ENCODE data around the gene PDHX. TPM values are rescaled to one million over a fixed set of nuclear protein-coding genes. Genes with fewer than 3 reads are reported as not detected.
A peak's percentile ranks its signal among the peaks of the same experiment; 100 is the strongest.

The PDHX gene
- total RNA-seq, 2 experiments from 2014 or later = 28.0 to 29.7 TPM

GRCh38 chr11:34916843-34917770, 689 bp downstream of the PDHX start:
- no peaks in the 10 kb centered on the region for H3K9me3 Mint-ChIP-seq
- peak overlapping the region; percentile 76 for H3K27ac Mint-ChIP-seq
- H3K27me3 Mint-ChIP-seq = no peaks in the 10 kb centered on the region
- peak overlapping the region; percentile 81 for H3K4me3 Mint-ChIP-seq
- DNase-seq = no peak
- H3K4me1 Mint-ChIP-seq = peaks cover 33% of the 10 kb centered on the region
- ChIA-PET POLR2A (interaction anchor here (0.9 to 2.3 kb wide), 7 partner anchors 9 to 483 kb away, joined by 3 to 13 read pairs (median 4); partner anchors contain the start of gene CD44), CTCF (interaction anchor here (0.8 to 1.1 kb wide), 2 partner anchors 69 to 475 kb away, joined by 4 read pairs; no protein-coding TSS in a partner anchor)
- peaks cover 18% of the 10 kb centered on the region for H3K36me3 Mint-ChIP-seq (ENCODE audit: low read depth)

DNA sequence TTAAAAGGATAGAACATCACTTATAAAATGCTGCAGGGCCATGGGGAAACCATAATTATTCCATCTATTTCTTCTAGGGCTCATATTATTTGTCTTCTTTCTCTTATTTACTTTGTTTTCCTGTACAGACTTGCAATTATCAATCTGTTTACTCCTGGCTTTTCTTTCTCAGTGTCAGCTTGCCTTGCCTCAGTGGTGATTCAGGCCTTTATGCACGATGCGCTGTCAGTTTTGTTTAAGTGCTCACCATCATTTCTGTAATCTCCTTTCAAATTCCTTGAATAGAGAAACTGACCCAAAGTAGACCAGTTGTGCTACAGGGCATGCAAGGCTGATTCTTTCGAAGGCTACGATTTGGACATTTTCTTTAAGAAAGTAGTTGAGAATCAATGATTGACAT, 4.7 kb downstream of the PDHX start:
- Mint-ChIP-seq H3K9me3 (no peaks in the 10 kb centered on the region), H3K36me3 (ENCODE audit: low read depth) (peaks cover 2% of the 10 kb centered on the region), H3K4me1 (peaks cover 24% of the 10 kb centered on the region), H3K27me3 (no peaks in the 10 kb centered on the region), H3K27ac (no peak overlapping the region), H3K4me3 (no peak overlapping the region)
- no peak for DNase-seq
- CTCF ChIA-PET = interaction anchor here (3.4 kb wide), 1 partner anchor 471 kb away, joined by 17 read pairs; no protein-coding TSS in a partner anchor
- POLR2A ChIA-PET = no interaction called here

DNA sequence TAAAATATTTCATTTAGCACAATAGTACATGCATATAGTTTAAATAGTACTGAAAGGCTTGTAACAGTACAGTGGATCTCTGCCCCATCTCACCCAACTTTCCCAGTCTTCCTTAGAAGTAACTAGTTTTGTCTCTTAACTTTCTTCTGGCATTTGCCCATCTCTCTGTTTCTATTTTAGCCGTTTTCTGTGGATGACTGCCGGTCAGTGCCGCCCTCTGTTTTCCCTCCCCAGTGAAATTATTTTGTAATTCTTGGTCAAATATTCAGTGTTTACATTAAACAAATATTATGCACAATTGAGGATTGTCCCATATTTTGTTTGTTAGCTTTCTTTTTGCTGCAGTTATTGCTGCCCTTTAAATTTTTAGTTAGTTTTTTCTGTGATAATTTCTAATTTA, 8.3 kb downstream of the PDHX start:
- Mint-ChIP-seq H3K9me3 (no peaks in the 10 kb centered on the region), H3K36me3 (ENCODE audit: low read depth) (peaks cover 4% of the 10 kb centered on the region), H3K27ac (no peak overlapping the region), H3K4me1 (peaks cover 9% of the 10 kb centered on the region), H3K4me3 (no peak overlapping the region), H3K27me3 (no peaks in the 10 kb centered on the region)
- POLR2A ChIA-PET = interaction anchor here (2.7 kb wide), 1 partner anchor 8 kb away, joined by 13 read pairs; the partner anchor contains the start of genes APIP and PDHX
- CTCF ChIA-PET = interaction anchor here (0.7 to 1.6 kb wide), 9 partner anchors 9 to 467 kb away, joined by 3 to 24 read pairs (median 4); partner anchors contain the start of genes APIP and PDHX
- no peak for DNase-seq

DNA sequence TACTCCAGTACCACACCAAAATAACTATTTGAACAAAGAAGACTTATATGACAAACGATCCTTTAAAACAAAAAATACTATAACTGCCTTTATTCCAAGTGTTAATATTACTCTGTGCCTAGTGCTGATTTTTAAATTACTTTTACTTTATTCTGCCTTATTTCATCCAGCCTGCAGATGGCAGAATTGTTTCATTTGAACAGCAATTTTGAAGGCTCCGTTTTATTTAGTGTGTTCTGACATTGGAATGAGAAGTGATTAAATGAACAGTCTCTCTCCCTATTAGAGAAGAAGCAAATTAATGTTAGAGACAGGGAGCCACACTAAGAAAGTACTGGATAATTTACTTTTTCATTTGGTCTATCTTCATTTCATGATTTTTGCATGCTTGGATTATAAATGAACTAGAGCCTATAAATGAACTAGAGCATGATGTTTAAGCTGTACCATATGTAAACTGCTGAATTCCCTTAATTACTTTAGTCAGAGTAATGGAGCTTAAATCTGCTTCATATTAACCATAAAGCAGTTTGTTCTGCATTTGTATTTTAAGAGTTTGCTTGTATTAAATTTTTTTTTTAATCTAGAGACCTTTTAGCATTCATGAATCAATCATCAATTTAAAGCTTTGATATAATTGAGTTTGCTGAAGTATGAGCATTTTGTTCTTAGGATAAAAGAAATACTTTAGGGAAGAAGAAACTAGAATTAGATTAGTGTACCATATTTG, 9.8 kb downstream of the PDHX start:
- CTCF ChIA-PET = interaction anchor here (0.7 to 3.9 kb wide), 18 partner anchors 9 to 559 kb away, joined by 3 to 42 read pairs (median 4); no protein-coding TSS in a partner anchor
- H3K4me1 Mint-ChIP-seq = peaks cover 13% of the 10 kb centered on the region
- no peak overlapping the region for H3K4me3 Mint-ChIP-seq
- H3K27me3 Mint-ChIP-seq = no peaks in the 10 kb centered on the region
- H3K36me3 Mint-ChIP-seq (ENCODE audit: low read depth) = peaks cover 5% of the 10 kb centered on the region
- no peak for DNase-seq
- no peaks in the 10 kb centered on the region for H3K9me3 Mint-ChIP-seq
- POLR2A ChIA-PET = interaction anchor here (2.7 kb wide), 1 partner anchor 10 kb away, joined by 13 read pairs; the partner anchor contains the start of genes APIP and PDHX
- H3K27ac Mint-ChIP-seq = no peak overlapping the region

DNA sequence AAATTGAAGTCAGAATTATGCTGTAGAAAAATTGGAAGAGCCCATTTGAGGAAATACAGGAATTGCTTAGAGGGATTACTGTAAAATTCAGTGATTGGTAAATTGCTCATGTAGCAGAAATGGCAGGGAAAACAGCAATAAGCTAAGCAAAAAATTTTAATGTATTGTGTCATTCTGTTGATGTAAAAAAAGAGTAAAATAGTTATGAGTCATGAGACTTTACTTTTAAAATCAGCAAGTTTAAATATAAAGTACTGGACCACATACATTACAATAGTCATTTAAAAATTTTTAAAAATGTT, 10.4 kb downstream of the PDHX start:
- no peak for DNase-seq
- peaks cover 7% of the 10 kb centered on the region for H3K36me3 Mint-ChIP-seq (ENCODE audit: low read depth)
- H3K4me1 Mint-ChIP-seq = peaks cover 13% of the 10 kb centered on the region
- POLR2A ChIA-PET = interaction anchor here (2.7 kb wide), 1 partner anchor 10 kb away, joined by 13 read pairs; the partner anchor contains the start of genes APIP and PDHX
- H3K27ac Mint-ChIP-seq = no peak overlapping the region
- CTCF ChIA-PET = interaction anchor here (0.7 to 3.9 kb wide), 17 partner anchors 8 to 559 kb away, joined by 3 to 42 read pairs (median 4); no protein-coding TSS in a partner anchor
- no peak overlapping the region for H3K4me3 Mint-ChIP-seq
- no peaks in the 10 kb centered on the region for H3K27me3 Mint-ChIP-seq
- no peaks in the 10 kb centered on the region for H3K9me3 Mint-ChIP-seq

- no peaks in the 10 kb centered on the region for H3K27me3 Mint-ChIP-seq
- DNase-seq = no peak
- H3K36me3 Mint-ChIP-seq (ENCODE audit: low read depth) = peaks cover 15% of the 10 kb centered on the region
- no peak overlapping the region for H3K4me3 Mint-ChIP-seq
- ChIA-PET CTCF (interaction anchor here (0.7 to 3.9 kb wide), 9 partner anchors 14 to 477 kb away, joined by 3 to 42 read pairs (median 3); no protein-coding TSS in a partner anchor), POLR2A (interaction anchor here (1.1 kb wide), 1 partner anchor 12 kb away, joined by 3 read pairs; the partner anchor contains the start of genes APIP and PDHX)
- H3K4me1 Mint-ChIP-seq = peaks cover 13% of the 10 kb centered on the region
- H3K9me3 Mint-ChIP-seq = no peaks in the 10 kb centered on the region
- no peak overlapping the region for H3K27ac Mint-ChIP-seq
These were observed 12.0 kb downstream of the PDHX start for GRCh38 chr11:34928268-34928959.

DNA sequence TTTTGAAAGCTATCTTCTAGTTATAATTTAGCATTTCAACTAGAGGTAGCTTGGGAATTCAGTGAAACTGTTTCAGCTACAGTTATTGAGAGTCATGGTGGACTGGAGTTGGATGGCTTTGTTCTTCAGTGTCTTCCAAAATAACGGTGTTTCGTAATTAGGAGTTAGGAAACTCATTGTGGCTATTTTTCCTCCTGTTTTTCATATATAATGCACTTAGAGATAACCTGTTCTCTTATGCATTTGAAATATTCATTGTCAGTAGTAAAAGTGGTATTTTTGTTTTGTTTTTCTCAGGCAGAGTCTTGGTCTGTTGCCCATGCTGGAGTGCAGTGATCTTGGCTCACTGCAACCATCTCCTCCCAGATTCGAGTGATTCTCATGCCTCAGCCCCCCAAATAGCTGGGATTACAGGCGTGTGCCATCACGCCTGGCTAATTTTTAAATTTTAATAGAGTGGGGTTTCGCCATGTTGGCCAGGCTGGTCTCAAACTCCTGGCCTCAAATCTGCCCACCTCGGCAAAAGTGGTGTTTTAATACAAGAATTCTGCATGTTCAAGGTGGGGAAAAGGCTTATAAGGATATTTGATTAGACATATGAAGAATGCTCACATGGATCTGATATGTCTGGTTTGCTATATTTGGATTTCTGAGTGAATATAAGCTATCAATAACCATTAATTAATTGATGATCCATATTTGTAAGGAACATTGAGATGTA, 12.7 kb downstream of the PDHX start:
- no peak overlapping the region for H3K27ac Mint-ChIP-seq
- H3K27me3 Mint-ChIP-seq = no peaks in the 10 kb centered on the region
- no peak overlapping the region for H3K4me3 Mint-ChIP-seq
- H3K36me3 Mint-ChIP-seq (ENCODE audit: low read depth) = peaks cover 18% of the 10 kb centered on the region
- DNase-seq = no peak
- H3K4me1 Mint-ChIP-seq = peaks cover 13% of the 10 kb centered on the region
- ChIA-PET POLR2A (interaction anchor here (1.0 to 1.1 kb wide), 2 partner anchors 11 to 13 kb away, joined by 3 read pairs; partner anchors contain the start of genes APIP and PDHX), CTCF (interaction anchor here (0.7 to 3.9 kb wide), 9 partner anchors 13 to 476 kb away, joined by 3 to 42 read pairs (median 3); no protein-coding TSS in a partner anchor)
- H3K9me3 Mint-ChIP-seq = no peaks in the 10 kb centered on the region

DNA sequence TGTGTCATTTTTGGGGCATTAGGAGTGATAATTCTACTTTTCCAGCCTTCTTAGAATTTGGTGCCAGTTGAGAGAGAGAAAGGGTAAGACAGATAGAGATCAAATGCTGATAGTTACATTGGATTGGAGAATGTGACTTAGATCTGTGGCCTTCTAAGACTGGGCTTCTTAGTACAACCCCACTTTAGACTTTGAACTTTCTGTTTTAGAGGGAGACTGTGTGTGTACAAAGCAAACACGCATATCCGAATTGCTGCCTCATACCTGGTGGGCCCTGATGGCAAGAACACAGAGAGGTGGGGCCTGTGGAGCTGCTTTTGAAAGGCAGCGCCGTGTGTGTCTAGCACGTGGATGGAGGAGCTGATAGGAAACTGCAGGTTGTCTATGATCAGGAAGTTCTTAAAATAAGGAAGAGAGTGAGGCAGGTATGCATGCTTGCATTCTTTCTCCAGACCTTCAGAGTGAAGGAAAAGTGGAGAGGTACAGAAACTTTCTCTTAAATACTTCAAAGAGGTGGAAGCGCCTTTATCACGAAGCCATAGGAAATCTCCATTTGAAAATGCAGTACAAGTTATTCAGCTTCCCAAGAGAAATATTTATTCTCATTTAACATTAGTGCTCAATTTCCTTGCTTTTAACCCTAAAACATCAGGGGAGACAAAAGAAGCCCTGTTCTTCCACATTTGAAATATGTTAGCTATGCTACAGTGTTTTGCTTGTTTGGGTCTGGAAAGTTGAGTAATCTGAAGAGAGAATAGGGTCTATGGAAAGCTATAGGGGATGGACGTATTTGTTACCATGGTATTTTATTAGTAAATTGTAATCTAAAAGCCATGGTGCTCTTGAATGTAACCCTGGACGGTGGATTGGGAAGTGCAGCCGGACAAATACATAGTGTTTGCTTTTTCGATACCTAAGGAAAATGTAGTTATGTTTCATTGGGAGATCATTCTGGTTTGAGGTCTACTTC, 13.7 kb downstream of the PDHX start:
- H3K4me3 Mint-ChIP-seq = no peak overlapping the region
- H3K4me1 Mint-ChIP-seq = peaks cover 13% of the 10 kb centered on the region
- POLR2A ChIA-PET = interaction anchor here (1.0 to 1.1 kb wide), 2 partner anchors 12 to 14 kb away, joined by 3 read pairs; partner anchors contain the start of genes APIP and PDHX
- DNase-seq = no peak
- peaks cover 20% of the 10 kb centered on the region for H3K36me3 Mint-ChIP-seq (ENCODE audit: low read depth)
- H3K27ac Mint-ChIP-seq = no peak overlapping the region
- CTCF ChIA-PET = interaction anchor here (1.0 to 3.9 kb wide), 4 partner anchors 54 to 462 kb away, joined by 3 to 42 read pairs (median 4); no protein-coding TSS in a partner anchor
- no peaks in the 10 kb centered on the region for H3K27me3 Mint-ChIP-seq
- H3K9me3 Mint-ChIP-seq = no peaks in the 10 kb centered on the region

DNA sequence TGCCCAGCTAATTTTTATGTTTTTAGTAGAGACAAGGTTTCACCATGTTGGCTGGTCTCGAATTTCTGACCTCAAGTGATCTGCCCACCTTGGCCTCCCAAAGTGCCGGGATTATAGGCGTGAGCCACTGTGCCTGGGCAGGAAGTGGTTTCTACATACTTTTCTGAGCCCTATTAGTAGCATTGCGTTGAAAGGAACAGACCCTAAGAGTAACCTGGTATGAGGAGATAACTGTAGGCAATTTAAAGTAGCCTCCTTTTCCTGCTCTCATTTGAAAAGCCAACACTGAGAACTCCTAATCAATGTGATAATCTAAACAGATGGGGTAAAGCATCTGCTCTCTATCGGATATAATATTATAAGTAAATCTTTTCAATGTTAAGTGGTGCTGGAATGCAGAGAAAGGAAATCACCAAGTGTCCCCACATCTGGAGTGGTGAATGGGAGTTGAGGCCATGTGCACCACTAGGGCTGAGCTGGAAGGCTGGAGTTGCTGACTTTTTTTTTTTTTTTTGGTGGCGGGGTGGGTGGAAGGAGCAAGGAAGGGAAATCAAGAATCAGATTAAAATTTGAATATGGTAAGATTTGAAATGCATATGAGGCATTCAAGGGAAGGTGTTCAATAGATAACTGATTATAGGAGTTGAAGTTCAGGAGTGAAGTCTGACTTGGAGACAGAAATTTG, 20.7 kb downstream of the PDHX start:
- Mint-ChIP-seq H3K4me1 (peaks cover 19% of the 10 kb centered on the region), H3K9me3 (no peaks in the 10 kb centered on the region), H3K27ac (no peak overlapping the region), H3K36me3 (ENCODE audit: low read depth) (peaks cover 23% of the 10 kb centered on the region), H3K4me3 (no peak overlapping the region), H3K27me3 (no peaks in the 10 kb centered on the region)
- no peak for DNase-seq
- ChIA-PET POLR2A (no interaction called here), CTCF (no interaction called here)

DNA sequence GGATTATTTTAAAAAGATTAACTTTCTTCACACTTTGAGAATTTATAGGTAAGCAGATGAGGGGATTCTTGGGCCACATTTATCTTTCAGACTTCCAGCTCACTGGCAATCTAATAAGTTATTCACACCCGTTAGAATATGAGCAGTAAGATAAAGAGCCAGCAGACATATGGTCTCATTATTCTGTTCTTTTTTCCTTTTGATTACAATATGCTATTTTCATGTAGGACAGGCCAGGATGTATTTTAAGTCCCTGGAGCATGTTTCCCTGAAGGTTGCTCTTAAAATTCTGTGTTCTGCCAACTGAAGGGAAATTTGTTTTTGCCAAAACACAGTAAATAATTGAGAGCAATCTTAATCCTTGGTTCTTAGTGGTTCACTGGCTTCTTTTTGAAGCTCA, 22.2 kb downstream of the PDHX start:
- Mint-ChIP-seq H3K4me3 (no peak overlapping the region), H3K27ac (no peak overlapping the region), H3K4me1 (peaks cover 19% of the 10 kb centered on the region), H3K36me3 (ENCODE audit: low read depth) (peaks cover 14% of the 10 kb centered on the region), H3K9me3 (no peaks in the 10 kb centered on the region), H3K27me3 (no peaks in the 10 kb centered on the region)
- DNase-seq = no peak
- ChIA-PET POLR2A (interaction anchor here (1.1 kb wide), 1 partner anchor 371 kb away, joined by 3 read pairs; no protein-coding TSS in a partner anchor), CTCF (no interaction called here)
